HepG2 (cell line): ENCODE results near the gene TBCE. TPM values are rescaled to one million over a fixed set of nuclear protein-coding genes. Genes with fewer than 3 reads are reported as not detected.

Source experiments
- CCDC6 ChIP-seq: sonication (generic); formaldehyde crosslinking; IDR thresholded peaks from 2 replicates; pipeline ENCODE4 v1.8.1; 2022; ENCODE audit warnings: mild to moderate bottlenecking, missing genetic modification reagents, moderate library complexity
- GATA4 ChIP-seq: sonication (generic); IDR thresholded peaks from 2 replicates; pipeline ENCODE4 v1.6.1; 2016; ENCODE audit warnings: antibody characterized with exemption, low read depth, borderline replicate concordance
- ISL2 ChIP-seq: sonication (generic); formaldehyde crosslinking; IDR thresholded peaks from 2 replicates; pipeline ENCODE4 v1.5.0; 2020; ENCODE audit warnings: missing genetic modification reagents
- REST ChIP-seq, 2 experiments: IDR thresholded peaks; 2 replicates each; pipeline ENCODE4 v1.6.1; 2011 to 2012; ENCODE audit warnings: low read length in 2 of 2, borderline replicate concordance in 1 of 2, low read depth in 1 of 2, mild to moderate bottlenecking in 1 of 2, moderate library complexity in 1 of 2
- SOX13 ChIP-seq, 3 experiments: fragments of 450-650 bp in 1 of 3; sonication (generic) in 1 of 3; formaldehyde crosslinking in 1 of 3; IDR thresholded peaks in 2 of 3; conservative IDR thresholded peaks in 1 of 3; 2 replicates each; pipeline versions ENCODE4 v1.5.0 to v1.6.1; 2016 to 2020; ENCODE audit warnings: antibody characterized with exemption in 1 of 3, mild to moderate bottlenecking in 1 of 3, missing compliant biosample characterization in 1 of 3, missing genetic modification reagents in 1 of 3, moderate library complexity in 1 of 3
- TBX3 ChIP-seq: fragments of 450-650 bp; IDR thresholded peaks from 2 replicates; pipeline ENCODE4 v1.6.1; 2017; ENCODE audit warnings: antibody characterized with exemption, mild to moderate bottlenecking, inconsistent platforms, borderline replicate concordance
- ZBTB20 ChIP-seq: sonication (generic); formaldehyde crosslinking; IDR thresholded peaks from 2 replicates; pipeline ENCODE4 v1.8.1; 2023; ENCODE audit warnings: missing genetic modification reagents, low read depth, mild to moderate bottlenecking, borderline replicate concordance
- ZNF292 ChIP-seq: sonication (generic); formaldehyde crosslinking; IDR thresholded peaks from 2 replicates; pipeline ENCODE4 v1.8.1; 2022; ENCODE audit warnings: mild to moderate bottlenecking, low read depth, missing genetic modification reagents, borderline replicate concordance
- ZNF646 ChIP-seq: sonication (generic); formaldehyde crosslinking; IDR thresholded peaks from 2 replicates; pipeline ENCODE4 v1.9.0; 2021; ENCODE audit warnings: mild to moderate bottlenecking, missing genetic modification reagents
- polyA plus RNA-seq, 8 experiments: library from polyadenylated mRNA; depleted of rRNA in 3 of 8; stranded (reverse) in 7 of 8; unstranded in 1 of 8; fragments of >200 nt; fragmentation: Illumina TruSeq in 4 of 8; extraction: Trizol in 4 of 8; gene quantifications; 2 replicates each; pipeline versions ENCODE4 v1.2.1 to v1.2.3, GENCODE V29; 2011 to 2016; ENCODE audit warnings: low read depth in 4 of 8, missing spikeins in 1 of 8, mixed read lengths in 1 of 8; ENCODE audit not compliant: insufficient read depth in 1 of 8
- total RNA-seq, 5 experiments: library from RNA; depleted of rRNA; stranded (reverse); fragments of >200 nt; fragmentation: Illumina TruSeq; extraction: Trizol; gene quantifications; 2 replicates each; pipeline ENCODE4 v1.2.3, GENCODE V29; 2016; ENCODE audit warnings: low read depth in 1 of 5
- TF ChIP-seq, protein P1 (sequence below): sonication (generic); formaldehyde crosslinking; IDR thresholded peaks from 2 replicates; pipeline ENCODE4 v1.4.0; 2020; ENCODE audit warnings: missing genetic modification reagents
- TF ChIP-seq, protein P2 (sequence below): sonication (generic); formaldehyde crosslinking; IDR thresholded peaks from 2 replicates; pipeline ENCODE4 v1.4.0; 2020; ENCODE audit warnings: missing genetic modification reagents

TBCE gene
- total and polyA plus RNA-seq, 2 of the 13 experiments (the other 11 are each of a cell fraction or from before 2014, with no cell fraction given) = 25.6 to 31.1 TPM

- TF ChIP-seq ZNF646 (CRISPR knock-in tag) (peak; percentile 31; the same call in 1 of the 2 replicates), ZBTB20 (0 out of 2 replicates have a peak, but pooled peaks have one; percentile 4), ISL2 (CRISPR knock-in tag) (0 out of 2 replicates have a peak, but pooled peaks have one; percentile 34), SOX13 (IDR thresholded peaks at IDR 0.05) (no peak), SOX13 (CRISPR knock-in tag; conservative IDR thresholded peaks at IDR 0.05 in 1 of 2, IDR thresholded peaks at IDR 0.05 in 1 of 2) (peak in 1 of 2 experiments; percentile 20; a peak in 1 of 4 replicates), REST (IDR thresholded peaks at IDR 0.05; ENCODE audit: borderline replicate concordance in 1 of 2, low read depth in 1 of 2, low read length in 2 of 2) (peak in 1 of 2 experiments; percentile 48; a peak in 1 of 4 replicates), GATA4 (peak; percentile 24; the same call in 1 of the 2 replicates), TBX3 (no peak), CCDC6 (CRISPR knock-in tag) (peak; percentile 72), ZNF292 (CRISPR knock-in tag) (0 out of 2 replicates have a peak, but pooled peaks have one; percentile 20)
- TF ChIP-seq, protein P1, sequence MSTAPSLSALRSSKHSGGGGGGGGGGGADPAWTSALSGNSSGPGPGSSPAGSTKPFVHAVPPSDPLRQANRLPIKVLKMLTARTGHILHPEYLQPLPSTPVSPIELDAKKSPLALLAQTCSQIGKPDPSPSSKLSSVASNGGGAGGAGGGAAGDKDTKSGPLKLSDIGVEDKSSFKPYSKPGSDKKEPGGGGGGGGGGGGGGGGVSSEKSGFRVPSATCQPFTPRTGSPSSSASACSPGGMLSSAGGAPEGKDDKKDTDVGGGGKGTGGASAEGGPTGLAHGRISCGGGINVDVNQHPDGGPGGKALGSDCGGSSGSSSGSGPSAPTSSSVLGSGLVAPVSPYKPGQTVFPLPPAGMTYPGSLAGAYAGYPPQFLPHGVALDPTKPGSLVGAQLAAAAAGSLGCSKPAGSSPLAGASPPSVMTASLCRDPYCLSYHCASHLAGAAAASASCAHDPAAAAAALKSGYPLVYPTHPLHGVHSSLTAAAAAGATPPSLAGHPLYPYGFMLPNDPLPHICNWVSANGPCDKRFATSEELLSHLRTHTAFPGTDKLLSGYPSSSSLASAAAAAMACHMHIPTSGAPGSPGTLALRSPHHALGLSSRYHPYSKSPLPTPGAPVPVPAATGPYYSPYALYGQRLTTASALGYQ (CRISPR knock-in tag) = 0 out of 2 replicates have a peak, but pooled peaks have one; percentile 33
- TF ChIP-seq, protein P2, sequence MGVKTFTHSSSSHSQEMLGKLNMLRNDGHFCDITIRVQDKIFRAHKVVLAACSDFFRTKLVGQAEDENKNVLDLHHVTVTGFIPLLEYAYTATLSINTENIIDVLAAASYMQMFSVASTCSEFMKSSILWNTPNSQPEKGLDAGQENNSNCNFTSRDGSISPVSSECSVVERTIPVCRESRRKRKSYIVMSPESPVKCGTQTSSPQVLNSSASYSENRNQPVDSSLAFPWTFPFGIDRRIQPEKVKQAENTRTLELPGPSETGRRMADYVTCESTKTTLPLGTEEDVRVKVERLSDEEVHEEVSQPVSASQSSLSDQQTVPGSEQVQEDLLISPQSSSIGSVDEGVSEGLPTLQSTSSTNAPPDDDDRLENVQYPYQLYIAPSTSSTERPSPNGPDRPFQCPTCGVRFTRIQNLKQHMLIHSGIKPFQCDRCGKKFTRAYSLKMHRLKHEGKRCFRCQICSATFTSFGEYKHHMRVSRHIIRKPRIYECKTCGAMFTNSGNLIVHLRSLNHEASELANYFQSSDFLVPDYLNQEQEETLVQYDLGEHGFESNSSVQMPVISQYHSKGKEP (CRISPR knock-in tag) = 0 out of 2 replicates have a peak, but pooled peaks have one; percentile 61
Observed at GRCh38 chr1:235327559-235328270, 39.5 kb upstream of the TBCE start, which contains the start of gene ARID4B (continued).
